Astrocyte of the spinal cord (primary cell): Measurements from ENCODE around the gene DUSP22.

Experiments used
- DNase-seq: peaks from one replicate; pipeline ENCODE4 v3.0.0; 2011; ENCODE audit warnings: low read depth, low spot score
- H3K4me3 ChIP-seq: 2 replicates; pipeline ENCODE4 v1.5.1; 2011; ENCODE audit warnings: low read depth, mild to moderate bottlenecking, low read length, moderate library complexity
- in situ Hi-C: cut with HindIII; loops from 2 replicates; pipeline ENCODE4 v1.10.0; 2017; ENCODE audit warnings: low sequenced_read_pairs
- TF ChIP-seq, protein P1 (sequence below): IDR thresholded peaks from 2 replicates; pipeline ENCODE4 v1.5.1; 2012; ENCODE audit warnings: low read depth, mild to moderate bottlenecking, low read length, inconsistent platforms

The DUSP22 gene

DNA sequence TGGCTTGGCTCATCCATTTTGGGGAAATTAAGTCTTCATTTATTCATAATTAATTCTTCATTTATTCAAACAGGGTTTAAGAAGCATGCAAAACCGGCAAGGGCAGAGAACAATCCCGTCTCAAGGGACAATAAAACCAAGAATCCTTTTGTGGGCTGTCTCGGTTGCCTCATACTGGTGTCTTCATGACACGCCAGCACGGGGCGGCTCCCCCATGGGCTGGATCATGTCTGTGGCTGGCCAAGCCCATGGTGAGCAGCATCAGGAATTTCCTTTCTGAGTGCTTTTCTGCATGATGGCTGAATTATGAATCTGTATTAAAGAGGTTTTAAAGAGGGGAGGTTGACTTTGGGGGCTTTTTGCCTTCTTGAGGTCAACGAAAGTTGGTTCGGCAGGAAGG, 38.3 kb upstream of the DUSP22 start:
- no peak overlapping the region for H3K4me3 ChIP-seq
- no peak for DNase-seq
- in situ Hi-C loops, result no loop called here
- TF ChIP-seq, protein P1, sequence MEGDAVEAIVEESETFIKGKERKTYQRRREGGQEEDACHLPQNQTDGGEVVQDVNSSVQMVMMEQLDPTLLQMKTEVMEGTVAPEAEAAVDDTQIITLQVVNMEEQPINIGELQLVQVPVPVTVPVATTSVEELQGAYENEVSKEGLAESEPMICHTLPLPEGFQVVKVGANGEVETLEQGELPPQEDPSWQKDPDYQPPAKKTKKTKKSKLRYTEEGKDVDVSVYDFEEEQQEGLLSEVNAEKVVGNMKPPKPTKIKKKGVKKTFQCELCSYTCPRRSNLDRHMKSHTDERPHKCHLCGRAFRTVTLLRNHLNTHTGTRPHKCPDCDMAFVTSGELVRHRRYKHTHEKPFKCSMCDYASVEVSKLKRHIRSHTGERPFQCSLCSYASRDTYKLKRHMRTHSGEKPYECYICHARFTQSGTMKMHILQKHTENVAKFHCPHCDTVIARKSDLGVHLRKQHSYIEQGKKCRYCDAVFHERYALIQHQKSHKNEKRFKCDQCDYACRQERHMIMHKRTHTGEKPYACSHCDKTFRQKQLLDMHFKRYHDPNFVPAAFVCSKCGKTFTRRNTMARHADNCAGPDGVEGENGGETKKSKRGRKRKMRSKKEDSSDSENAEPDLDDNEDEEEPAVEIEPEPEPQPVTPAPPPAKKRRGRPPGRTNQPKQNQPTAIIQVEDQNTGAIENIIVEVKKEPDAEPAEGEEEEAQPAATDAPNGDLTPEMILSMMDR, result no peak

DNA sequence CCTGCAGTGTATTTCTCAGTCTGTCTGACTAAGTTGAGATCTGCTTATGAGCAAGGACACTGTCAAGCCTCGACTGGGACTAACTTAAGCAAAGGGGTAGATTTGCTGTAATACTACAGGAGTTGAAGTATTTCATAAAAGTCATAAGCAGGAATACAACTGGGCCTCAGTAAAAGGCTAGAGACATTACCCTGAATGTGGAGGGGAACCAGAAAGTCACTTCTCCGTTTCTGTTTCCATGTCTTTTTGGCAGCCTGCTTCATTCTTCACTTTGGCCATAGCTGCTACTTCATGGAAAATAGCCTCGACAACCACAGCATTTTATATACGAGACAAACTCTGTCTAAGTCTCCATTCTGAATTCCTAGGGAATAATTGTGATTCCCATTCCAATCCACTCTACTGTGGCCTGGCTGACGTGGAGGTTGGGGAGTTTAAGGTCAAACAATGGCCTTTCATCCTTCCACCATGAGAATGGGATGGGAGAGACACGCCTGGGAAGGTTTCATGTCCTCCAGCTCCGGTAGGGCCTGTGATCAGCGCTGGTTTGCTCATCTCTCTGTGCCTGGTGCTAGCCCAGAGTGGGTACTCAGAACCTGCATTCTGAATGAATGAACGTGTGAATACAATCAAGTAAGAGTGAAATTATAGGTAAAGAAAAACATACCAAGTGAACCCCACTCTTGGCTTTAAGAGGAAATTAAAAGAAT, 37.1 kb upstream of the DUSP22 start:
- DNase-seq, result no peak
- no peak overlapping the region for H3K4me3 ChIP-seq
- TF ChIP-seq, protein P1, result no peak
- in situ Hi-C loops, result no loop called here

DNA sequence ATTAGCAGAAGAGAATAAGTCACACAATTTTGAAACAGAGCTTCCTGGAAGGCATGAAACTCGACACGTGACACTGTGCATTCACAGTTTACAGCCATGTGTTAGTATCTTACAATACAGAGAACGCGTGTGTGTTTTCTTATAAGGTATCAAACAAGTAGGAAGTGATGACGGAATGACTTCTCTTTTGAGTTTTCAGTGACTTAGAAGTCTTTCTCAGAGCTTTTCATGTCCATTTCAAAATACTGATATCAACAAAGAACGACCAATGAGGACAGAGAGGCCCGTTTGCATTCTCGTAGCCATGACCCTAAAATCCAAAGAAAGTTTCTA, 36.6 kb upstream of the DUSP22 start:
- H3K4me3 ChIP-seq, result no peak overlapping the region
- in situ Hi-C loops, result no loop called here
- TF ChIP-seq, protein P1, result no peak
- no peak for DNase-seq

DNA sequence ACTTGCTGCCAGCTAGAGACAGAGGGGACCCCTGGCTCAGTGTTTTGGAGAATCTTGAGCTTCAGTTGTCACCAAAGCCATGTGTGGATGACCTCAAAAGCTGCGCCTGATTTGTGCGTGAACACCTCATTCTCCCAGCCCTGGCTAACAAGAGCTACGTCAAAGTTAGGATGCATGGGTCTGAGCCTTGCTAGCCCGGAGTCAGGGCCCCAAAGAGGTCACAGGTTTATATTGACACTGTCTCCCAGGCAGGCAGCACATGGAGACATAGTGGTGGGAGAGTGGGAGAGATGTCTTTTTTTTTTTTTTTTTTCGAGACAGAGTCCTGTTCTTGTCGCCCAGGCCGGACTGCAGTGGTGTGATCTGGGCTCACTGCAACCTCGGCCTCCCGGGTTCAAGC, 36.1 kb upstream of the DUSP22 start:
- in situ Hi-C loops, result no loop called here
- no peak for DNase-seq

DNA sequence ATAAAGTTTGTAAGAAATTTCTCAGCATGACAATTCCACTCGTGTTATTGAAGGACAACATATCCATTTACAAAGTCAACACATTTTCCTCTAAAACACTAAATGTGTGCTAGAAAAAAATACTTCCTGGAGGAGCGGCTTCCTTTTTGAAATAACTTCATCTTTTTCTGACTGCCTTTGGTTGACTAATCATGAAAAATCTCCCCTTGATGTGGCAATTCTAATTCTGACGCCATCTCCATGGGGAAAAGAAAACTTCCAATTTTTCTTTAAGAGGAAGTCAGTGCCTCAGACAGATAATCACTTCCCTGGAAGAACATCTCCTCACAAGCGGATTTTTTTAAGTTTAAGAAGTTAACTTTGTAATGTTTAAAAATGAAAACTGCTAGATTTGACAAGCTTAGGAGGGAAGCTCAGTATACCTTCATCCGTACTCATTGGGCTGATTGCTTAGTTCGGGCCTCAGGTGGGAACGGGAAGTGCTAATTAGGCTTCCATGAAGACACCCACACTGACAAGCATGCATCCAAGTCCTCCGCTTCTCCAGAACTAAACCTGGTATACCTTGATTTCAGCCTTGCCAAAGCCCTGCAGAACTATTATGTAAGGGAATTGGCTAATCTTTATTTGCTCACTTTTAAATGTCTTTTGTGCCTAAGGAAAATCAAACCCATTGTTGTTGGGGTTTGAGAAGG, 35.1 kb upstream of the DUSP22 start:
- H3K4me3 ChIP-seq, result no peak overlapping the region
- in situ Hi-C loops, result no loop called here
- peak; percentile 46 for DNase-seq
- TF ChIP-seq, protein P1, result peak; percentile 1

More for the DNA sequence above, 36.1 kb upstream of the DUSP22 start:
- TF ChIP-seq, protein P1, result no peak
- no peak overlapping the region for H3K4me3 ChIP-seq

DNA sequence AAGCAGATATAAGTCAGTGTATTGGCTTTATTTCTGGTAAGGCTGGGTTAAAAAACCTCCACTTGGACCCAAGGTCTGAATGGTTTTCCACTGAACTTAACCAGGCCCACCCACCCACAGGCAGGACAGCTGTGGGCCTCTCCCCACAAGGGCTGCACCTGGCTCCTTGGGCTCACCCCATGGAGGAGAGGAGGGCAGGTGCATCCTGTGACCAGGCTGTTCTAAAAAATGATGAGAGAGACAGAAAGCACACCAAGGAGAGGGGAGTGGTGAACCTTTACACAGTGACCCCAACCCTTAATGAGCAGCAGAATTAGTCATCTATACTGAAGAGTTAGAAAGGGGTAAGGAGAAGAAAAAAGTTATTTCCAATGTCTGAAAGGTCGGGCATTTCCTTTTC, 34.5 kb upstream of the DUSP22 start:
- in situ Hi-C loops, result no loop called here
- no peak overlapping the region for H3K4me3 ChIP-seq
- no peak for DNase-seq
- TF ChIP-seq, protein P1, result no peak
